DMS 273 treated with DMSO at 0.1 percent for 48 hours (cell line): Measurements from ENCODE around the gene USP53.
"Not testable (repeated sequence)": the region's sequence is repeated elsewhere in the genome, so short reads cannot be mapped to it uniquely, and the experiment has no call there.

Source experiments
- DNase-seq: peaks from one replicate; lab custom pipeline; 2025; lab: John Stamatoyannopoulos, UW

The USP53 gene

GRCh38 chr4:119212234-119212963, at the start of gene USP53:
TSS of gene USP53 (plus strand) at chr4:119212713. CDS start at chr4:119239760, 27,047 bp downstream.
- peak; percentile 86 for DNase-seq

- DNase-seq: no peak
These were observed 46.7 kb upstream of the USP53 start for GRCh38 chr4:119165767-119166166.

- DNase-seq: no peak
These were observed 42.3 kb upstream of the USP53 start for GRCh38 chr4:119170195-119170594.

- DNase-seq: no peak
These were observed 40.3 kb upstream of the USP53 start for GRCh38 chr4:119172223-119172622.

GRCh38 chr4:119173729-119174361, 38.7 kb upstream of the USP53 start:
- DNase-seq: not testable (repeated sequence)

GRCh38 chr4:119179011-119179410, 33.5 kb upstream of the USP53 start:
- no peak for DNase-seq

GRCh38 chr4:119184128-119184527, 28.4 kb upstream of the USP53 start:
- no peak for DNase-seq

- no peak for DNase-seq
These were observed 22.9 kb upstream of the USP53 start for GRCh38 chr4:119189638-119190037.

- DNase-seq: no peak
These were observed 22.2 kb upstream of the USP53 start for GRCh38 chr4:119190354-119190753.

GRCh38 chr4:119191505-119191904, 21.0 kb upstream of the USP53 start:
- no peak for DNase-seq

- no peak for DNase-seq
These were observed 14.7 kb upstream of the USP53 start for GRCh38 chr4:119197772-119198212.

GRCh38 chr4:119204916-119205315, 7.6 kb upstream of the USP53 start:
- no peak for DNase-seq

- no peak for DNase-seq
These were observed 6.8 kb upstream of the USP53 start for GRCh38 chr4:119205690-119206089.

- DNase-seq: no peak
These were observed 6.3 kb upstream of the USP53 start for GRCh38 chr4:119206178-119206577.

- no peak for DNase-seq
These were observed 5.5 kb upstream of the USP53 start for GRCh38 chr4:119207051-119207450.

GRCh38 chr4:119209077-119209476, 3.4 kb upstream of the USP53 start:
- no peak for DNase-seq

GRCh38 chr4:119209586-119209985, 2.9 kb upstream of the USP53 start:
- DNase-seq: no peak

GRCh38 chr4:119210775-119211174, 1.7 kb upstream of the USP53 start:
- no peak for DNase-seq

GRCh38 chr4:119211867-119212233, 663 bp upstream of the USP53 start:
- DNase-seq: no peak

GRCh38 chr4:119212964-119213606, 572 bp downstream of the USP53 start:
- peak; percentile 63 for DNase-seq

- DNase-seq: no peak
These were observed 5.6 kb downstream of the USP53 start for GRCh38 chr4:119218093-119218492.

- DNase-seq: no peak
These were observed 8.9 kb downstream of the USP53 start for GRCh38 chr4:119221412-119221811.

- DNase-seq: no peak
These were observed 15.2 kb downstream of the USP53 start for GRCh38 chr4:119227690-119228089.
